Ishikawa (cell line): ENCODE results near the gene OPN5.

Experiments
- CREB1 ChIP-seq: IDR thresholded peaks from 2 replicates; pipeline ENCODE4 v1.6.1; 2012; ENCODE audit warnings: low read depth
- EP300 ChIP-seq: IDR thresholded peaks from 2 replicates; pipeline ENCODE4 v1.6.1; 2012; ENCODE audit warnings: borderline replicate concordance
- FOXM1 ChIP-seq: IDR thresholded peaks from 2 replicates; pipeline ENCODE4 v1.6.1; 2012; ENCODE audit warnings: low read depth, borderline replicate concordance
- RAD21 ChIP-seq: IDR thresholded peaks from 2 replicates; pipeline ENCODE4 v1.6.1; 2012; ENCODE audit warnings: low read depth
- REST ChIP-seq: IDR thresholded peaks from 2 replicates; pipeline ENCODE4 v1.6.1; 2012; ENCODE audit warnings: low read depth, mild to moderate bottlenecking
- TAF1 ChIP-seq: IDR thresholded peaks from 2 replicates; pipeline ENCODE4 v1.6.1; 2012; ENCODE audit warnings: low read depth, mild to moderate bottlenecking
- YY1 ChIP-seq: IDR thresholded peaks from 2 replicates; pipeline ENCODE4 v1.6.1; 2012; ENCODE audit warnings: low read depth

GRCh38 chr6:47794577-47795135 is 12.8 kb downstream of the OPN5 start:
- no peak for TF ChIP-seq YY1
- TF ChIP-seq REST: no peak
- no peak for TF ChIP-seq EP300
- no peak for TF ChIP-seq TAF1
- no peak for TF ChIP-seq CREB1
- no peak for TF ChIP-seq FOXM1
- no peak for TF ChIP-seq RAD21
